Epithelial cell of proximal tubule (primary cell): Measurements from ENCODE around the gene PTMA. TPM values are rescaled to one million over a fixed set of nuclear protein-coding genes. Genes with fewer than 3 reads are reported as not detected.
"Not testable (repeated sequence)": the region's sequence is repeated elsewhere in the genome, so short reads cannot be mapped to it uniquely, and the experiment has no call there.

Experiments used
- DNase-seq: peaks from one replicate; pipeline ENCODE4 v3.0.0-alpha.2; 2011; ENCODE audit warnings: low read depth
- H3K4me3 ChIP-seq: 2 replicates; pipeline ENCODE4 v1.5.1; 2011; ENCODE audit warnings: low read depth, mild to moderate bottlenecking, low read length
- total RNA-seq: library from RNA; depleted of rRNA; stranded (reverse); fragments of >200 nt; gene quantifications from 2 replicates; pipeline ENCODE4 v1.2.3, GENCODE V29; 2015
- TF ChIP-seq, protein P1 (sequence below): conservative IDR thresholded peaks from 2 replicates; pipeline ENCODE4 v1.5.1; 2012; ENCODE audit warnings: low read depth, mild to moderate bottlenecking, low read length

The PTMA gene
- total RNA-seq, 1 donor from 2014 or later = 2,011 TPM

DNA sequence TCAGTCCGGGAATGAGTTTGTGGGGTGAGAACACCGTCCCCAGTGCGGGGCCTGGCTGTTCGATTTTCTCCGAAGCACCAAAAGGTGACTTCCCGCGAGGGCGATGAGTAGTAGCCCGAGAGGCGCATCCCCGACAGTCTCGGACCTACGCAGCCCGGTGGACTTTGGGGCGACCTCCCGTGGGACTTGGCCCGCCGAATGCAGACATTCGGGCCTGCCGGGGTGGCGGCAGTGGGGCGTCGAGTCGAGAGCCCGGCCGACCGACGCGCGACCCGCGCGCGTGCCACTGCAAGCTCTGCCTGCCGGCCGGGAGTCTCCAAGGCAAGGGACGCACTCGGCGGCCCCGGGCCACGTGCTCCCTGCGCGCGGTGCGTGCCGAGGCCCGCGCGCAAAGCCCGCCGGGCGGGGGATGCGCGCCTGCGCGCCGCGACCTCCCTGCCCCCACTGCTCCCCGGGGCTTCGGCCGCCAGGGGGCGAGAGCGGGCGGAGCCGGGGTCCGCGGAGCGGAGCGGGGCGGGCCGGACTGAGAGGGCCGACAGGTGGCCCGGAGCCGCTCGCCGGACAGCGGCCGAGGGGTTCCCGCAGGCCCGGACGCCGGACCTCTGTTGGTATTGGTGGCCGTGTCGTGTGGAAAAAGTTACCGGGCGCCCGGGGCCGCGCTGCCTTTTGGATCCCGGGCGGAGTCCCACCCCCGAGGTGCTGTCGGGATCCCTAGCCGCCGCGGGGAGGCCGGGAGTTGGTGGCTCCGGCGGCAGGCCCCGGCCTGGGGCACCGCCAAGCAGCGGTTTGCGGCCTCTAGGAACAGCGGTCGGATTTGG lies 1.9 kb downstream of the PTMA start:
- DNase-seq = no peak
- TF ChIP-seq, protein P1, sequence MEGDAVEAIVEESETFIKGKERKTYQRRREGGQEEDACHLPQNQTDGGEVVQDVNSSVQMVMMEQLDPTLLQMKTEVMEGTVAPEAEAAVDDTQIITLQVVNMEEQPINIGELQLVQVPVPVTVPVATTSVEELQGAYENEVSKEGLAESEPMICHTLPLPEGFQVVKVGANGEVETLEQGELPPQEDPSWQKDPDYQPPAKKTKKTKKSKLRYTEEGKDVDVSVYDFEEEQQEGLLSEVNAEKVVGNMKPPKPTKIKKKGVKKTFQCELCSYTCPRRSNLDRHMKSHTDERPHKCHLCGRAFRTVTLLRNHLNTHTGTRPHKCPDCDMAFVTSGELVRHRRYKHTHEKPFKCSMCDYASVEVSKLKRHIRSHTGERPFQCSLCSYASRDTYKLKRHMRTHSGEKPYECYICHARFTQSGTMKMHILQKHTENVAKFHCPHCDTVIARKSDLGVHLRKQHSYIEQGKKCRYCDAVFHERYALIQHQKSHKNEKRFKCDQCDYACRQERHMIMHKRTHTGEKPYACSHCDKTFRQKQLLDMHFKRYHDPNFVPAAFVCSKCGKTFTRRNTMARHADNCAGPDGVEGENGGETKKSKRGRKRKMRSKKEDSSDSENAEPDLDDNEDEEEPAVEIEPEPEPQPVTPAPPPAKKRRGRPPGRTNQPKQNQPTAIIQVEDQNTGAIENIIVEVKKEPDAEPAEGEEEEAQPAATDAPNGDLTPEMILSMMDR = peak; percentile 66
- peak overlapping the region; percentile 97 for H3K4me3 ChIP-seq

DNA sequence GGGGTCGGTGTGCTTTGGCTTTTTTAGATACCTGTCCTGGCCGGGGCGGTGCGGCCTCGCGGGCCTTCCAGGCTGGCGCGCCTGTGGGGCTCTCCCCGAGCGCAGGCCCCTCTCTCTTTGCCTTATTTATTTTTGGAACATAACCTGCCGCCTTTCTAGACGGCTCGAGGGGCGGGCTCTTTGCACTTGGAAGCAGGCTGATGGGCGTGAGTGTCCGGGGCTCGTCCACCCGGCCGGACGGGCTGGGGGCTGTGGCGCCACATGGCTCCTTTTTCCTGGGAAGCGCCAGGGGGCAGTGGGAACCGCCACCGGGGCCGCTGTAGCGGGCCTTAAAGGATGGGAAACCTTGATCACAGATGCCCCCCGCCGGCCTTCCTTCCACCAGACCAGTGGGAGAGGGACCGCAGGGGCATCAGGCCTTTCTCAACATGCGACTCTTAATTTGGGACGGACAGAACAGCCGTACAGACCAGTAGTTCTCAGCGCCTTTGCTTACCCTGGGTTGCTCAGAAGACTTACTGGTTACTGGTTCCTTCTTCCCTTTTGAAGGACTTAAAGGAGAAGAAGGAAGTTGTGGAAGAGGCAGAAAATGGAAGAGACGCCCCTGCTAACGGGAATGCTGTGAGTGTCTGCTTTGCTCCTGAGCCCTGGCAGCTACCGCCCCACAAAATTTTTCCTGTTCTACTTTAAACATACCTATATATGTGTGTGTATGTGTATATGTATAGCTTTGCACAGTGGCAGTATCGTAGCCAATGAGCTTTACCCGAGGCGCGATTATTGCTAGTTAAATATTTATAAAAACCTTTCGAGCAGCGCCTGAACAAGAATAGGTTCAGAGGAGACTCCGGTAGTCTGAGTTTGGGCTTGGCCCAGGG lies 2.7 kb downstream of the PTMA start:
- TF ChIP-seq, protein P1 = peak; percentile 36
- peak overlapping the region; percentile 85 for H3K4me3 ChIP-seq
- DNase-seq = no peak

DNA sequence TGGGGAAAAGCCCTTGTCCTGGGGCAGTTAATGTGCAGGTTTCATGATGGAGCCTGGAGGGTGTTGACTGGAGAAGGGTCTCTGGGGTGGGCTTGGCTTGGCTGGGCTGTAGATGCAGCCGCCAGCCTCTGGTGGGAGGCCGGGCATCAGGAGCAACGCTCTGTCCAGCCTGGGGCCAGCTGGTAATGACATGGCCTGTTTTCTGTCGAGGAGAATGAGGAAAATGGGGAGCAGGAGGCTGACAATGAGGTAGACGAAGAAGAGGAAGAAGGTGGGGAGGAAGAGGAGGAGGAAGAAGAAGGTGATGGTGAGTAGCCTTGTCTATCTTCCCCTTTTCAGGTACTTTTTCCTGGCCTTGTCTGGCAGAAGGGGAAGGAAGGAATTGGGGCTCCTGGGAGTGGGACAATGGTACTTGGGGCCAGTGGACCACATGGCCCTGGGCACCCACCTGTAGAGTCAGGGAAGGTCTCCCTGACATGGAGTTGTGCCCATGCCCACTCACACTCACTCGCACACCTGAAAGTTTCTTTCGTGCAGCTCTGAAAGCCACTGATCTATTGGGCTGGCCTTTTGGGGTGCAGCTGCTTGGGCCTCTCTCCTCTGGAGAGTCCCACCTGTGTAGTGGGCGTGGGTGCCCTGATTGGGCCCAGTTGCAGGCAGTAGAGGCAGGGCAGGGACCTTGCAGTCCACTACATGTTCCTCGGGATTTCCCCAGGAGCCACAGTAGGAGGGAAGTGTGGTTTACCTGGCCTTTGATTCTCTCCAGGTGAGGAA lies 3.5 kb downstream of the PTMA start:
- DNase-seq = no peak
- TF ChIP-seq, protein P1 = no peak

DNA sequence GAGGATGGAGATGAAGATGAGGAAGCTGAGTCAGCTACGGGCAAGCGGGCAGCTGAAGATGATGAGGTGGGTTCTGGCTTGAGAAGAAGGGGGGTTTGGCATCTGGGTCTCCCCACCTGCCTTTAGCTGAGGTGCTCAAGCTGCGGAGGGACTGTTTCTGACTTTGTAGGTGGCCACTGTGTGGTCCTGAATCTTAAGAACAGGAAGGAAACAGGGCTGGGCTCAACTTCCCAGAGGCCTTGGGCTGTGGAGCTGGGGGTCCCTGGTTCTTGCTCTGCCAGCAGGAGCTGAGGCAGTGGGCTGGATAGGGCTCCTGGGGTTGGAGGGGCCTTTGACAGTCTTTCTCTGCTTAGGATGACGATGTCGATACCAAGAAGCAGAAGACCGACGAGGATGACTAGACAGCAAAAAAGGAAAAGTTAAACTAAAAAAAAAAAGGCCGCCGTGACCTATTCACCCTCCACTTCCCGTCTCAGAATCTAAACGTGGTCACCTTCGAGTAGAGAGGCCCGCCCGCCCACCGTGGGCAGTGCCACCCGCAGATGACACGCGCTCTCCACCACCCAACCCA lies 4.2 kb downstream of the PTMA start:
- DNase-seq = not testable (repeated sequence)
- H3K4me3 ChIP-seq = peak overlapping the region; percentile 85

More for the DNA sequence above, 3.5 kb downstream of the PTMA start:
- peak overlapping the region; percentile 85 for H3K4me3 ChIP-seq

DNA sequence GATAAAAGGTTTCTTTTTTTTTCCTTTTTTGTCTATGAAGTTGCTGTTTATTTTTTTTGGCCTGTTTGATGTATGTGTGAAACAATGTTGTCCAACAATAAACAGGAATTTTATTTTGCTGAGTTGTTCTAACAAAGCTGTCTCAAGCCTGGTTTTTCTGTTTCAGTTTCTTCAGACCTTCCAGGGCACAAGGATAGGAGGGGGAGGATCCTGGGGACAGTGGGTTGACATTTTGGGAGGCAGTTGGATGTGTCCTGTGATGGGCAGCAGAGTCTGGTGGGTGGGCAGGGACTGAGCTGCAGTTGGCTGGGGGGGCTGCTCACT lies 5.0 kb downstream of the PTMA start:
- not testable (repeated sequence) for H3K4me3 ChIP-seq, DNase-seq

DNA sequence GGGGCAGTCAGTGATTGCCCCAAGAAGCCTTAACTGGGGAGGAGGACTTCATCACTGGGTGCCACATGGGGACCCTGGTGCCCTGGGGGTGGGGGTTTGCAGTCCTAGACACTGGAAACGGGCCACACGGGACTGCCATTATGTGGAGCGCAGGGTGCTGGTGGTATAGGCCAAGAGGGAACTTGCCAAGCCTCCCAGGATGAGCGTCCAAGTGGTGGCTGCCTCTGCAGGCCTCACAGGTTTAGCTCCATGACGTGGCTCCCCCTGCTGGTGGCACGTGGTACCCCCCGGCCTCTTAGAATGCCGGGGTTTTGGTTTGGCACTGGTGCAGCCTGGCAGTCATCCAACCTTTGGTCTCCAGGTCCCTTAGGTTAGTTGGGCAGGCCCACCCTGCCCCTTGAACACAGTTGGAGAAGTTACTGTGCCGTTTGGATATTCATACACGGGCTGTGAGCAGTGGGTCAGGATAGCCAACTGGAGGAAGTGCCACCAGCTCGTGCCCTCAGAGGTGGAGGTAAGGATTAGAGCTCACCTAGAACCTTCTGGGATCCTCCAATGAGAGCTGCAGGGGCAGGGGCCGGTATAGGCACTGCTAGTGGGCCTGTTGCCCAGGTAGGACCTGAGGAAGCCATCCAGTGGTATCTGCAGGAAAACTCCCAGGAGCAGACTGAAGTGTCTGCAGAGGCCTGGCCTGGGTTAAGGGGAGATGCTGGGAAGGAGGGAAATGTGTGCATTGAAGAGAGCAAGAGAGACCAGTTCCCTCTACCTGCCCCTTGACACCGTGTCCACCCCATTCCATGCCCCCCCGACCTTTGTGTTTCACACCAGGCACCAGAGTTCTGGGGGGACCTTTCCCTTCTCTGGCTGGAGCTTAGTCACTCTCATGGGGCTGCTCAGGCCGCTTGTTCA lies 5.7 kb downstream of the PTMA start:
- no peak overlapping the region for H3K4me3 ChIP-seq
- DNase-seq = no peak
- TF ChIP-seq, protein P1 = peak; percentile 91
